Ishikawa (cell line): ENCODE results near the gene PIWIL1.

Experiments used
- CEBPB ChIP-seq: IDR thresholded peaks from 2 replicates; pipeline ENCODE4 v1.6.1; 2012
- EGR1 ChIP-seq: IDR thresholded peaks from 2 replicates; pipeline ENCODE4 v1.6.1; 2012
- EP300 ChIP-seq: IDR thresholded peaks from 2 replicates; pipeline ENCODE4 v1.6.1; 2012; ENCODE audit warnings: borderline replicate concordance
- RAD21 ChIP-seq: IDR thresholded peaks from 2 replicates; pipeline ENCODE4 v1.6.1; 2012; ENCODE audit warnings: low read depth
- TAF1 ChIP-seq: IDR thresholded peaks from 2 replicates; pipeline ENCODE4 v1.6.1; 2012; ENCODE audit warnings: low read depth, mild to moderate bottlenecking
- ZBTB7A ChIP-seq: IDR thresholded peaks from 2 replicates; pipeline ENCODE4 v1.6.1; 2012; ENCODE audit warnings: low read depth
- TF ChIP-seq, protein P1 (sequence below): IDR thresholded peaks from 2 replicates; pipeline ENCODE4 v1.6.1; 2012; ENCODE audit warnings: low read depth, mild to moderate bottlenecking

DNA sequence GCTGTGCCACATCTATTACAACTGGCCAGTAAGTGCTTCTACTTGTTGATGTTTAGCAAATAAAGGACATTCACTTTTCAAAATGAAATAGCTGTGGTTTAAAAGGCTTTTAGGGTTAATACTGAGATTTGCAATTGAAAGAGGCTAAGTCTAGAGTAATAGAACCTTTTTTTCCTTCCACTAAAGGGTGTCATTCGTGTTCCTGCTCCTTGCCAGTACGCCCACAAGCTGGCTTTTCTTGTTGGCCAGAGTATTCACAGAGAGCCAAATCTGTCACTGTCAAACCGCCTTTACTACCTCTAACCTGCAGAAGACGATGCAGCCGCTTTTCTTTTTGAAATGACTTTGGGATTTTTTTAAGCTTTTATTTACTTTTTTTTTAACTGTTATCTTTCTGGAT is 33.6 kb downstream of the PIWIL1 start:
- TF ChIP-seq, protein P1, sequence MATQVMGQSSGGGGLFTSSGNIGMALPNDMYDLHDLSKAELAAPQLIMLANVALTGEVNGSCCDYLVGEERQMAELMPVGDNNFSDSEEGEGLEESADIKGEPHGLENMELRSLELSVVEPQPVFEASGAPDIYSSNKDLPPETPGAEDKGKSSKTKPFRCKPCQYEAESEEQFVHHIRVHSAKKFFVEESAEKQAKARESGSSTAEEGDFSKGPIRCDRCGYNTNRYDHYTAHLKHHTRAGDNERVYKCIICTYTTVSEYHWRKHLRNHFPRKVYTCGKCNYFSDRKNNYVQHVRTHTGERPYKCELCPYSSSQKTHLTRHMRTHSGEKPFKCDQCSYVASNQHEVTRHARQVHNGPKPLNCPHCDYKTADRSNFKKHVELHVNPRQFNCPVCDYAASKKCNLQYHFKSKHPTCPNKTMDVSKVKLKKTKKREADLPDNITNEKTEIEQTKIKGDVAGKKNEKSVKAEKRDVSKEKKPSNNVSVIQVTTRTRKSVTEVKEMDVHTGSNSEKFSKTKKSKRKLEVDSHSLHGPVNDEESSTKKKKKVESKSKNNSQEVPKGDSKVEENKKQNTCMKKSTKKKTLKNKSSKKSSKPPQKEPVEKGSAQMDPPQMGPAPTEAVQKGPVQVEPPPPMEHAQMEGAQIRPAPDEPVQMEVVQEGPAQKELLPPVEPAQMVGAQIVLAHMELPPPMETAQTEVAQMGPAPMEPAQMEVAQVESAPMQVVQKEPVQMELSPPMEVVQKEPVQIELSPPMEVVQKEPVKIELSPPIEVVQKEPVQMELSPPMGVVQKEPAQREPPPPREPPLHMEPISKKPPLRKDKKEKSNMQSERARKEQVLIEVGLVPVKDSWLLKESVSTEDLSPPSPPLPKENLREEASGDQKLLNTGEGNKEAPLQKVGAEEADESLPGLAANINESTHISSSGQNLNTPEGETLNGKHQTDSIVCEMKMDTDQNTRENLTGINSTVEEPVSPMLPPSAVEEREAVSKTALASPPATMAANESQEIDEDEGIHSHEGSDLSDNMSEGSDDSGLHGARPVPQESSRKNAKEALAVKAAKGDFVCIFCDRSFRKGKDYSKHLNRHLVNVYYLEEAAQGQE = no peak
- TF ChIP-seq ZBTB7A (no peak), EP300 (no peak), EGR1 (no peak), TAF1 (no peak), RAD21 (no peak), CEBPB (no peak)
